ENCODE results near the gene KIF5A. TPM values are rescaled to one million over a fixed set of nuclear protein-coding genes. Genes with fewer than 3 reads are reported as not detected.
"Not testable (repeated sequence)": the region's sequence is repeated elsewhere in the genome, so short reads cannot be mapped to it uniquely, and the experiment has no call there.

Gene KIF5A
- total RNA-seq, 1 donor from 2014 or later, result 0.17 TPM

- no peak for DNase-seq
These were observed 35.3 kb downstream of the KIF5A start for GRCh38 chr12:57585156-57585555.

GRCh38 chr12:57586128-57586527 lies 36.3 kb downstream of the KIF5A start:
- DNase-seq, result no peak

GRCh38 chr12:57586832-57587429 lies 37.1 kb downstream of the KIF5A start:
- DNase-seq, result no peak

GRCh38 chr12:57588951-57589610 lies 39.2 kb downstream of the KIF5A start:
- DNase-seq, result not testable (repeated sequence)

- DNase-seq, result no peak
These were observed 40.6 kb downstream of the KIF5A start for GRCh38 chr12:57590479-57590863.

GRCh38 chr12:57590864-57591781 lies 41.3 kb downstream of the KIF5A start, which contains the start of gene PIP4K2C:
PIP4K2C (plus strand) TSS chr12:57591192; CDS start chr12:57591290, 98 bp downstream.
- DNase-seq, result peak; percentile 21

GRCh38 chr12:57591782-57592325 lies 42.0 kb downstream of the KIF5A start:
- DNase-seq, result no peak

- DNase-seq, result no peak
These were observed 42.8 kb downstream of the KIF5A start for GRCh38 chr12:57592551-57593165.

GRCh38 chr12:57593187-57593586 lies 43.3 kb downstream of the KIF5A start:
- DNase-seq, result no peak

- no peak for DNase-seq
These were observed 50.6 kb downstream of the KIF5A start for GRCh38 chr12:57600395-57600794.

GRCh38 chr12:57602544-57602943 lies 52.7 kb downstream of the KIF5A start:
- DNase-seq, result no peak

GRCh38 chr12:57603324-57603723 lies 53.5 kb downstream of the KIF5A start:
- DNase-seq, result no peak

GRCh38 chr12:57603815-57604453 lies 54.1 kb downstream of the KIF5A start:
- DNase-seq, result no peak

GRCh38 chr12:57604454-57604991 lies 54.7 kb downstream of the KIF5A start, which contains the start of gene DTX3:
DTX3 (plus strand) TSS chr12:57604824; CDS start chr12:57606518, 1,694 bp downstream.
- no peak for DNase-seq

GRCh38 chr12:57604992-57605810 lies 55.4 kb downstream of the KIF5A start:
- no peak for DNase-seq

- DNase-seq, result no peak
These were observed 56.0 kb downstream of the KIF5A start for GRCh38 chr12:57605811-57606311.

- DNase-seq, result no peak
These were observed 56.6 kb downstream of the KIF5A start for GRCh38 chr12:57606399-57606798.

- DNase-seq, result no peak
These were observed 57.0 kb downstream of the KIF5A start for GRCh38 chr12:57606821-57607220.

- DNase-seq, result no peak
These were observed 58.3 kb downstream of the KIF5A start for GRCh38 chr12:57607958-57608663.
